HG02938 (cell line): Measurements from ENCODE around the gene CCNY.
"Not testable (repeated sequence)": the region's sequence is repeated elsewhere in the genome, so short reads cannot be mapped to it uniquely, and the experiment has no call there.

ENCODE experiments used
- ATAC-seq: cut with Tn5 transposase; IDR thresholded peaks from one replicate; pipeline ENCODE4 v1.9.1; 2021; ENCODE audit warnings: mild to moderate bottlenecking, moderate library complexity; ENCODE audit not compliant: unreplicated experiment

Gene CCNY

GRCh38 chr10:35400595-35401268, 64.4 kb downstream of the CCNY start:
- ATAC-seq = no peak

GRCh38 chr10:35403491-35403890, 67.2 kb downstream of the CCNY start:
- not testable (repeated sequence) for ATAC-seq

- ATAC-seq = not testable (repeated sequence)
Measured at GRCh38 chr10:35404077-35404476, 67.8 kb downstream of the CCNY start.

- not testable (repeated sequence) for ATAC-seq
Measured at GRCh38 chr10:35406003-35406630, 69.8 kb downstream of the CCNY start.

- not testable (repeated sequence) for ATAC-seq
Measured at GRCh38 chr10:35407696-35408095, 71.4 kb downstream of the CCNY start.

GRCh38 chr10:35409094-35409582, 72.8 kb downstream of the CCNY start:
- ATAC-seq = no peak

GRCh38 chr10:35409808-35410207, 73.5 kb downstream of the CCNY start:
- ATAC-seq = no peak

- no peak for ATAC-seq
Measured at GRCh38 chr10:35412003-35412723, 75.9 kb downstream of the CCNY start.

GRCh38 chr10:35412900-35413491, 76.7 kb downstream of the CCNY start:
- no peak for ATAC-seq

GRCh38 chr10:35413985-35414861, 77.9 kb downstream of the CCNY start:
- ATAC-seq = no peak

- ATAC-seq = no peak
Measured at GRCh38 chr10:35415505-35415904, 79.2 kb downstream of the CCNY start.

GRCh38 chr10:35416619-35417312, 80.5 kb downstream of the CCNY start:
- ATAC-seq = no peak

- ATAC-seq = no peak
Measured at GRCh38 chr10:35417313-35417625, 81.0 kb downstream of the CCNY start.

GRCh38 chr10:35417795-35418194, 81.5 kb downstream of the CCNY start:
- no peak for ATAC-seq

GRCh38 chr10:35418580-35418979, 82.3 kb downstream of the CCNY start:
- not testable (repeated sequence) for ATAC-seq

GRCh38 chr10:35420044-35420443, 83.7 kb downstream of the CCNY start:
- no peak for ATAC-seq

GRCh38 chr10:35420827-35421552, 84.7 kb downstream of the CCNY start:
- ATAC-seq = no peak

- ATAC-seq = no peak
Measured at GRCh38 chr10:35421553-35422178, 85.4 kb downstream of the CCNY start.

GRCh38 chr10:35422228-35422627, 85.9 kb downstream of the CCNY start:
- ATAC-seq = no peak
